Mesendoderm (in vitro differentiated cells): ENCODE data around the gene COA5.

ENCODE experiments used
- DNase-seq: peaks from one replicate; pipeline ENCODE4 v3.0.0; 2013
- H2AK5ac ChIP-seq: 2 replicates; pipeline ENCODE4 v1.6.1; 2013; ENCODE audit warnings: low read length, inconsistent platforms
- H2BK120ac ChIP-seq: 2 replicates; pipeline ENCODE4 v1.6.1; 2013; ENCODE audit warnings: low read depth, mild to moderate bottlenecking, low read length, moderate library complexity, mixed read lengths
- H2BK15ac ChIP-seq: replicated peaks from 2 replicates; pipeline ENCODE4 v1.6.1; 2013; ENCODE audit warnings: low read depth, mild to moderate bottlenecking, moderate library complexity
- H2BK5ac ChIP-seq: 2 replicates; pipeline ENCODE4 v1.6.1; 2013; ENCODE audit warnings: low read length, inconsistent platforms
- H3K18ac ChIP-seq: 2 replicates; pipeline ENCODE4 v1.6.1; 2013; ENCODE audit warnings: mild to moderate bottlenecking, low read length, mixed read lengths
- H3K23ac ChIP-seq: one replicate; pipeline ENCODE4 v1.6.1; 2013; ENCODE audit warnings: low read length
- H3K27ac ChIP-seq: 2 replicates; pipeline ENCODE4 v1.5.1; 2013; ENCODE audit warnings: low read depth, mild to moderate bottlenecking, inconsistent platforms, low read length, moderate library complexity
- H3K27me3 ChIP-seq: 2 replicates; pipeline ENCODE4 v1.6.1; 2013; ENCODE audit warnings: low read length, control low read depth, mild to moderate bottlenecking, inconsistent platforms; ENCODE audit not compliant: insufficient read depth, poor library complexity
- H3K36me3 ChIP-seq: 2 replicates; pipeline ENCODE4 v1.6.1; 2013; ENCODE audit warnings: low read length, inconsistent platforms; ENCODE audit not compliant: control insufficient read depth, insufficient read depth
- H3K4ac ChIP-seq: one replicate; pipeline ENCODE4 v1.6.1; 2013; ENCODE audit warnings: low read depth, mild to moderate bottlenecking, low read length, moderate library complexity
- H3K4me1 ChIP-seq: 2 replicates; pipeline ENCODE4 v1.6.1; 2013; ENCODE audit warnings: low read depth, low read length, inconsistent platforms; ENCODE audit not compliant: control insufficient read depth
- H3K4me2 ChIP-seq: 2 replicates; pipeline ENCODE4 v1.6.1; 2013; ENCODE audit warnings: low read length
- H3K4me3 ChIP-seq: 2 replicates; pipeline ENCODE4 v1.5.1; 2013; ENCODE audit warnings: mild to moderate bottlenecking, low read length
- H3K56ac ChIP-seq: one replicate; pipeline ENCODE4 v1.6.1; 2013; ENCODE audit warnings: low read length
- H3K79me1 ChIP-seq: 2 replicates; pipeline ENCODE4 v1.6.1; 2013; ENCODE audit warnings: low read length, inconsistent platforms
- H3K79me2 ChIP-seq: 2 replicates; pipeline ENCODE4 v1.6.1; 2013; ENCODE audit warnings: mild to moderate bottlenecking, low read length; ENCODE audit not compliant: control insufficient read depth, insufficient read depth
- H3K9ac ChIP-seq: 2 replicates; pipeline ENCODE4 v1.6.1; 2013; ENCODE audit warnings: low read length, inconsistent platforms
- H4K5ac ChIP-seq: one replicate; pipeline ENCODE4 v1.6.1; 2013; ENCODE audit warnings: low read length
- H4K8ac ChIP-seq: one replicate; pipeline ENCODE4 v1.6.1; 2013; ENCODE audit warnings: low read depth, mild to moderate bottlenecking, control low read depth, low read length, moderate library complexity
- WGBS: extraction: QIAGEN DNeasy Blood & Tissue Kit; methylation state at CpG from one replicate; pipeline ENCODE4 v1.1.7; 2013; ENCODE audit warnings: low lambda C conversion rate, missing lambda C conversion rate; ENCODE audit not compliant: insufficient coverage; ENCODE audit errors: extremely low coverage; 5-methylcytosine and 5-hydroxymethylcytosine counted together

Gene COA5

DNA sequence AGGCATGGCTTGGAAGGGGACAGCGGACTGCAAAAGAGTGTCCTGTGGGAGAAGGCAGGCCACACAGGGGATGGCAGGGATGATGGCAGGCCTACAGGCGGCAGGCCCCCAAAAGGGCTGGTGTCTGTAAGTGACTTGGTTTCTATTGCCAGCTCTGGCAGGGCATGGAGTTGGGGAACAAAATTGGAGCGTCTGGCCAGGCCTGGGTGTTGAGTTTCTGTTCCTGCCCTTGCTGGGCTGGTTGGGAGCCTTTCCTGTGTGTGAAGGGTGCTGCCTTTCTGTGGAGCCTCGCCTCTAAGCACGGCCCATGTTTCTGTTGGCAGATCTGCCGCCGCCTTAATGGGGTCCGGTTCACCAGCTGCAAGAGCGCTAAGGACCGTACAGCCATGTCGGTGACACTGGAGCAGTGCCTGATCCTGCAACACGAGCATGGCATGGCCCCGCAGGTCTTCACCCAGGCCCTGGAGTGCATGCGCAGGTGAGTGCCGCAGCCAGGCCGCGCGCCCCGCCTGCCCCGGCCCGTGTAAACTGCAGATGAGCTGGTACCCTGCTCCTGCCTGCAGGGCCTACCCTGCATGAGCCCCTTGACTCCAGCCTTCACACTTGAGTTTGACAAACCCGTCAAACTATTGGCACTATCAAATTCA lies 31.5 kb downstream of the COA5 start:
- H2BK5ac ChIP-seq, result no peak overlapping the region
- no peak overlapping the region for H3K23ac ChIP-seq
- DNase-seq, result no peak
- no peak overlapping the region for H3K4ac ChIP-seq
- H3K79me2 ChIP-seq, result no peaks in the 10 kb centered on the region
- no peak overlapping the region for H2AK5ac ChIP-seq
- no peaks in the 10 kb centered on the region for H3K4me1 ChIP-seq
- H3K79me1 ChIP-seq, result no peaks in the 10 kb centered on the region
- H3K56ac ChIP-seq, result no peak overlapping the region
- H3K4me2 ChIP-seq, result no peak overlapping the region
- H2BK120ac ChIP-seq, result no peak overlapping the region
- no peak overlapping the region for H2BK15ac ChIP-seq
- no peak overlapping the region for H3K27ac ChIP-seq
- no peak overlapping the region for H3K4me3 ChIP-seq
- H3K36me3 ChIP-seq, result peaks cover 4% of the 10 kb centered on the region
- H3K9ac ChIP-seq, result no peak overlapping the region
- WGBS, result no CpG with 5 or more reads among the region's 22 CpGs
- no peak overlapping the region for H4K5ac ChIP-seq
- H3K18ac ChIP-seq, result no peak overlapping the region
- H4K8ac ChIP-seq, result no peak overlapping the region
- no peaks in the 10 kb centered on the region for H3K27me3 ChIP-seq

DNA sequence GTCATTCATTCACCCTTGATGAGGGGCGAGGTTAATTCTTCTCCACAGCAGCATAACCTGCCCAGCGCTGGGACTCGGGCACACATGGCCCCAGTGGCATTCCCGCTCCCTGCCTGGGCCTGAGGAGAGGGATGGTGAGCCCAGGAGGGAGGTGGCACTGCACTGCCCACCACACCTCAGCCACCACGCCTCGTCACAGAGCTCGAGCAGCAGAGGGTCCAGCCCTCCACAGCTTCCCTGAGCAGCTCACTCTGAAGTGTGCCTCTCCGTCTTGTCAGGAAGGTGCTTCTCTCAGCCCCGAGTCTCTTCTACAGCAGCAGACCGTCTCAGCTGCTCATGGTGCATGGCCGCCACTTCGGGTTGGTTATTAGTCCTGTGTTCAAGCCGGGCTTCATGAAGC lies 34.9 kb downstream of the COA5 start:
- whole genome bisulfite sequencing, result no CpG with 5 or more reads among the region's 13 CpGs

GRCh38 chr2:98572676-98573075 lies 35.6 kb downstream of the COA5 start:
- no peak overlapping the region for H2AK5ac ChIP-seq
- no peak for DNase-seq
- H3K4me1 ChIP-seq, result no peaks in the 10 kb centered on the region
- no CpG with 5 or more reads among the region's 15 CpGs for WGBS
- no peak overlapping the region for H4K5ac ChIP-seq
- no peak overlapping the region for H3K56ac ChIP-seq
- H3K27me3 ChIP-seq, result no peaks in the 10 kb centered on the region
- H2BK120ac ChIP-seq, result no peak overlapping the region
- H3K23ac ChIP-seq, result no peak overlapping the region
- no peak overlapping the region for H3K4ac ChIP-seq
- H3K79me1 ChIP-seq, result no peaks in the 10 kb centered on the region
- H3K18ac ChIP-seq, result no peak overlapping the region
- no peak overlapping the region for H3K27ac ChIP-seq
- H2BK5ac ChIP-seq, result no peak overlapping the region
- no peak overlapping the region for H3K9ac ChIP-seq
- H2BK15ac ChIP-seq, result no peak overlapping the region
- H3K4me3 ChIP-seq, result no peak overlapping the region
- H3K79me2 ChIP-seq, result no peaks in the 10 kb centered on the region
- no peak overlapping the region for H3K4me2 ChIP-seq
- no peak overlapping the region for H4K8ac ChIP-seq
- peaks cover 19% of the 10 kb centered on the region for H3K36me3 ChIP-seq

More for the DNA sequence above, 34.9 kb downstream of the COA5 start:
- Histone ChIP-seq H3K18ac (no peak overlapping the region), H3K23ac (no peak overlapping the region), H3K4me3 (no peak overlapping the region), H3K9ac (no peak overlapping the region), H3K4me1 (no peaks in the 10 kb centered on the region), H2BK120ac (no peak overlapping the region), H3K27me3 (no peaks in the 10 kb centered on the region), H3K79me2 (no peaks in the 10 kb centered on the region), H3K4me2 (no peak overlapping the region), H3K36me3 (peaks cover 19% of the 10 kb centered on the region), H2BK15ac (no peak overlapping the region), H3K27ac (no peak overlapping the region), H3K4ac (no peak overlapping the region), H4K5ac (no peak overlapping the region), H3K79me1 (no peaks in the 10 kb centered on the region), H2BK5ac (no peak overlapping the region), H3K56ac (no peak overlapping the region), H2AK5ac (no peak overlapping the region), H4K8ac (no peak overlapping the region)
- DNase-seq, result no peak

- Histone ChIP-seq H3K23ac (no peak overlapping the region), H2BK120ac (no peak overlapping the region), H2BK15ac (no peak overlapping the region), H3K4me1 (no peaks in the 10 kb centered on the region), H3K4ac (no peak overlapping the region), H4K5ac (no peak overlapping the region), H3K9ac (no peak overlapping the region), H3K4me2 (no peak overlapping the region), H3K4me3 (no peak overlapping the region), H3K27ac (no peak overlapping the region), H2AK5ac (no peak overlapping the region), H3K79me1 (no peaks in the 10 kb centered on the region), H3K56ac (no peak overlapping the region), H3K18ac (no peak overlapping the region), H3K36me3 (peaks cover 19% of the 10 kb centered on the region), H3K79me2 (no peaks in the 10 kb centered on the region), H4K8ac (no peak overlapping the region), H2BK5ac (no peak overlapping the region), H3K27me3 (no peaks in the 10 kb centered on the region)
- DNase-seq, result no peak
- WGBS, result no CpG with 5 or more reads among the region's 5 CpGs
These were observed 36.1 kb downstream of the COA5 start for GRCh38 chr2:98572211-98572610.

- H2BK120ac ChIP-seq, result no peak overlapping the region
- peaks cover 19% of the 10 kb centered on the region for H3K36me3 ChIP-seq
- H2BK15ac ChIP-seq, result no peak overlapping the region
- no CpG with 5 or more reads among the region's 9 CpGs for WGBS
- no peaks in the 10 kb centered on the region for H3K79me1 ChIP-seq
- no peak overlapping the region for H2AK5ac ChIP-seq
- no peak overlapping the region for H3K4me3 ChIP-seq
- no peak overlapping the region for H3K18ac ChIP-seq
- no peak overlapping the region for H3K23ac ChIP-seq
- H2BK5ac ChIP-seq, result no peak overlapping the region
- no peak overlapping the region for H4K8ac ChIP-seq
- H4K5ac ChIP-seq, result no peak overlapping the region
- no peaks in the 10 kb centered on the region for H3K27me3 ChIP-seq
- DNase-seq, result no peak
- H3K27ac ChIP-seq, result no peak overlapping the region
- no peak overlapping the region for H3K4me2 ChIP-seq
- H3K4ac ChIP-seq, result no peak overlapping the region
- no peak overlapping the region for H3K56ac ChIP-seq
- no peaks in the 10 kb centered on the region for H3K4me1 ChIP-seq
- no peaks in the 10 kb centered on the region for H3K79me2 ChIP-seq
- H3K9ac ChIP-seq, result no peak overlapping the region
These were observed 36.5 kb downstream of the COA5 start for GRCh38 chr2:98571796-98572195.

GRCh38 chr2:98571121-98571701 lies 37.1 kb downstream of the COA5 start:
- WGBS, result no CpG with 5 or more reads among the region's 13 CpGs
- no peaks in the 10 kb centered on the region for H3K79me1 ChIP-seq
- no peak overlapping the region for H3K4me2 ChIP-seq
- H4K8ac ChIP-seq, result no peak overlapping the region
- H3K18ac ChIP-seq, result no peak overlapping the region
- no peak overlapping the region for H3K4me3 ChIP-seq
- H2BK15ac ChIP-seq, result no peak overlapping the region
- H4K5ac ChIP-seq, result no peak overlapping the region
- no peak overlapping the region for H3K27ac ChIP-seq
- H3K23ac ChIP-seq, result no peak overlapping the region
- no peak overlapping the region for H2BK5ac ChIP-seq
- no peak overlapping the region for H2BK120ac ChIP-seq
- no peak for DNase-seq
- H3K9ac ChIP-seq, result no peak overlapping the region
- no peaks in the 10 kb centered on the region for H3K27me3 ChIP-seq
- H3K36me3 ChIP-seq, result peaks cover 21% of the 10 kb centered on the region
- no peaks in the 10 kb centered on the region for H3K79me2 ChIP-seq
- H3K4me1 ChIP-seq, result no peaks in the 10 kb centered on the region
- H3K4ac ChIP-seq, result no peak overlapping the region
- H3K56ac ChIP-seq, result no peak overlapping the region
- no peak overlapping the region for H2AK5ac ChIP-seq
